Measurements from ENCODE around the gene ABI3.
A peak's percentile ranks its signal among the peaks of the same experiment; 100 is the strongest.

Gene ABI3

GRCh38 chr17:49223517-49224197, 13.2 kb downstream of the ABI3 start:
- DNase-seq (ENCODE audit: low spot score in 2 of 2) (peak; percentile 37 to 64), ATAC-seq (replicated peaks; ENCODE audit: extremely low read depth, poor library complexity, severe bottlenecking) (no peak)
- Mint-ChIP-seq H3K4me1 (peaks cover 57% of the 10 kb centered on the region), H3K36me3 (ENCODE audit: insufficient read depth) (peaks cover 46% of the 10 kb centered on the region), H3K27ac (ENCODE audit: low read depth) (peak overlapping the region; percentile 82), H3K27me3 (no peaks in the 10 kb centered on the region), H3K9me3 (no peaks in the 10 kb centered on the region), H3K4me3 (peak overlapping the region; percentile 77)

GRCh38 chr17:49224198-49224996, 13.9 kb downstream of the ABI3 start:
- H3K9me3 Mint-ChIP-seq: no peaks in the 10 kb centered on the region
- peak; percentile 47 to 56 for DNase-seq (ENCODE audit: low spot score in 2 of 2)
- H3K4me1 Mint-ChIP-seq: peaks cover 56% of the 10 kb centered on the region
- peak; percentile 54 for ATAC-seq (replicated peaks; ENCODE audit: extremely low read depth, poor library complexity, severe bottlenecking)
- H3K4me3 Mint-ChIP-seq: peak overlapping the region; percentile 77
- no peaks in the 10 kb centered on the region for H3K27me3 Mint-ChIP-seq
- peaks cover 39% of the 10 kb centered on the region for H3K36me3 Mint-ChIP-seq (ENCODE audit: insufficient read depth)
- peak overlapping the region; percentile 79 for H3K27ac Mint-ChIP-seq (ENCODE audit: low read depth)

- peaks cover 56% of the 10 kb centered on the region for H3K4me1 Mint-ChIP-seq
- peaks cover 34% of the 10 kb centered on the region for H3K36me3 Mint-ChIP-seq (ENCODE audit: insufficient read depth)
- DNase-seq (ENCODE audit: low spot score in 2 of 2) (no peak), ATAC-seq (replicated peaks; ENCODE audit: extremely low read depth, poor library complexity, severe bottlenecking) (no peak)
- no peaks in the 10 kb centered on the region for H3K9me3 Mint-ChIP-seq
- no peaks in the 10 kb centered on the region for H3K27me3 Mint-ChIP-seq
- peak overlapping the region; percentile 79 for H3K27ac Mint-ChIP-seq (ENCODE audit: low read depth)
- peak overlapping the region; percentile 77 for H3K4me3 Mint-ChIP-seq
These were observed 14.5 kb downstream of the ABI3 start for GRCh38 chr17:49224997-49225337.

- H3K36me3 Mint-ChIP-seq (ENCODE audit: insufficient read depth): peaks cover 29% of the 10 kb centered on the region
- peaks cover 50% of the 10 kb centered on the region for H3K4me1 Mint-ChIP-seq
- H3K4me3 Mint-ChIP-seq: no peak overlapping the region
- H3K9me3 Mint-ChIP-seq: no peaks in the 10 kb centered on the region
- H3K27me3 Mint-ChIP-seq: no peaks in the 10 kb centered on the region
- DNase-seq (ENCODE audit: low spot score in 2 of 2): no peak
- no peak for ATAC-seq (replicated peaks; ENCODE audit: extremely low read depth, poor library complexity, severe bottlenecking)
- no peak overlapping the region for H3K27ac Mint-ChIP-seq (ENCODE audit: low read depth)
These were observed 15.2 kb downstream of the ABI3 start for GRCh38 chr17:49225554-49226236.

GRCh38 chr17:49226771-49227435, 16.4 kb downstream of the ABI3 start:
- H3K27me3 Mint-ChIP-seq: no peaks in the 10 kb centered on the region
- peaks cover 60% of the 10 kb centered on the region for H3K4me1 Mint-ChIP-seq
- no peak for ATAC-seq (replicated peaks; ENCODE audit: extremely low read depth, poor library complexity, severe bottlenecking)
- peak overlapping the region; percentile 50 for H3K27ac Mint-ChIP-seq (ENCODE audit: low read depth)
- H3K36me3 Mint-ChIP-seq (ENCODE audit: insufficient read depth): peaks cover 25% of the 10 kb centered on the region
- H3K9me3 Mint-ChIP-seq: no peaks in the 10 kb centered on the region
- no peak overlapping the region for H3K4me3 Mint-ChIP-seq
- no peak for DNase-seq (ENCODE audit: low spot score in 2 of 2)

GRCh38 chr17:49227436-49228261, 17.1 kb downstream of the ABI3 start:
- peaks cover 18% of the 10 kb centered on the region for H3K36me3 Mint-ChIP-seq (ENCODE audit: insufficient read depth)
- peak overlapping the region; percentile 50 for H3K27ac Mint-ChIP-seq (ENCODE audit: low read depth)

GRCh38 chr17:49229076-49229804, 18.7 kb downstream of the ABI3 start:
- DNase-seq (ENCODE audit: low spot score in 2 of 2) (no peak), ATAC-seq (replicated peaks; ENCODE audit: extremely low read depth, poor library complexity, severe bottlenecking) (no peak)
- Mint-ChIP-seq H3K9me3 (no peaks in the 10 kb centered on the region), H3K27me3 (no peaks in the 10 kb centered on the region), H3K4me3 (peak overlapping the region; percentile 82), H3K27ac (ENCODE audit: low read depth) (peak overlapping the region; percentile 41), H3K4me1 (peaks cover 46% of the 10 kb centered on the region), H3K36me3 (ENCODE audit: insufficient read depth) (peaks cover 7% of the 10 kb centered on the region)

More at GRCh38 chr17:49227436-49228261, 17.1 kb downstream of the ABI3 start:
- Mint-ChIP-seq H3K4me1 (peaks cover 61% of the 10 kb centered on the region), H3K27me3 (no peaks in the 10 kb centered on the region), H3K4me3 (no peak overlapping the region), H3K9me3 (no peaks in the 10 kb centered on the region)
- no peak for ATAC-seq (replicated peaks; ENCODE audit: extremely low read depth, poor library complexity, severe bottlenecking)
- peak; percentile 60 to 67 for DNase-seq (ENCODE audit: low spot score in 2 of 2)

GRCh38 chr17:49229805-49230600, 19.5 kb downstream of the ABI3 start:
- H3K36me3 Mint-ChIP-seq (ENCODE audit: insufficient read depth): peaks cover 5% of the 10 kb centered on the region
- H3K9me3 Mint-ChIP-seq: no peaks in the 10 kb centered on the region
- no peaks in the 10 kb centered on the region for H3K27me3 Mint-ChIP-seq
- H3K4me1 Mint-ChIP-seq: peaks cover 38% of the 10 kb centered on the region
- DNase-seq (ENCODE audit: low spot score in 2 of 2) (no peak), ATAC-seq (replicated peaks; ENCODE audit: extremely low read depth, poor library complexity, severe bottlenecking) (no peak)
- peak overlapping the region; percentile 41 for H3K27ac Mint-ChIP-seq (ENCODE audit: low read depth)
- H3K4me3 Mint-ChIP-seq: peak overlapping the region; percentile 82

- Mint-ChIP-seq H3K36me3 (ENCODE audit: insufficient read depth) (peaks cover 5% of the 10 kb centered on the region), H3K27ac (ENCODE audit: low read depth) (peak within 1 kb of the TSS; percentile 41), H3K4me1 (peaks cover 33% of the 10 kb centered on the region), H3K9me3 (no peaks in the 10 kb centered on the region), H3K27me3 (no peaks in the 10 kb centered on the region), H3K4me3 (peak within 1 kb of the TSS; percentile 82)
- DNase-seq (ENCODE audit: low spot score in 2 of 2): peak; percentile 78 to 79
- peak; percentile 92 for ATAC-seq (replicated peaks; ENCODE audit: extremely low read depth, poor library complexity, severe bottlenecking)
These were observed 20.4 kb downstream of the ABI3 start, which contains the start of gene PHOSPHO1 for GRCh38 chr17:49230636-49231562. PHOSPHO1 (minus strand) TSS chr17:49230787; CDS start chr17:49226691, 4,096 bp downstream.

GRCh38 chr17:49231563-49231894, 21.0 kb downstream of the ABI3 start:
- Mint-ChIP-seq H3K36me3 (ENCODE audit: insufficient read depth) (peaks cover 5% of the 10 kb centered on the region), H3K4me1 (peaks cover 33% of the 10 kb centered on the region), H3K27ac (ENCODE audit: low read depth) (no peak overlapping the region), H3K9me3 (no peaks in the 10 kb centered on the region), H3K4me3 (peak overlapping the region; percentile 82), H3K27me3 (no peaks in the 10 kb centered on the region)
- no peak for ATAC-seq (replicated peaks; ENCODE audit: extremely low read depth, poor library complexity, severe bottlenecking)
- no peak for DNase-seq (ENCODE audit: low spot score in 2 of 2)

Measured in central memory CD8-positive, alpha-beta T cell (primary cell).